Smooth muscle cell of the coronary artery (primary cell): ENCODE data around the gene FBXL12. TPM values are rescaled to one million over a fixed set of nuclear protein-coding genes. Genes with fewer than 3 reads are reported as not detected.

ENCODE experiments used
- total RNA-seq: library from RNA; depleted of rRNA; stranded (reverse); fragments of >200 nt; gene quantifications from 2 replicates; pipeline ENCODE4 v1.2.3, GENCODE V29; 2014; ENCODE audit warnings: low replicate concordance

The FBXL12 gene, protein sequence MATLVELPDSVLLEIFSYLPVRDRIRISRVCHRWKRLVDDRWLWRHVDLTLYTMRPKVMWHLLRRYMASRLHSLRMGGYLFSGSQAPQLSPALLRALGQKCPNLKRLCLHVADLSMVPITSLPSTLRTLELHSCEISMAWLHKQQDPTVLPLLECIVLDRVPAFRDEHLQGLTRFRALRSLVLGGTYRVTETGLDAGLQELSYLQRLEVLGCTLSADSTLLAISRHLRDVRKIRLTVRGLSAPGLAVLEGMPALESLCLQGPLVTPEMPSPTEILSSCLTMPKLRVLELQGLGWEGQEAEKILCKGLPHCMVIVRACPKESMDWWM
- 13.2 and 14.6 TPM in 2 replicates for total RNA-seq

DNA sequence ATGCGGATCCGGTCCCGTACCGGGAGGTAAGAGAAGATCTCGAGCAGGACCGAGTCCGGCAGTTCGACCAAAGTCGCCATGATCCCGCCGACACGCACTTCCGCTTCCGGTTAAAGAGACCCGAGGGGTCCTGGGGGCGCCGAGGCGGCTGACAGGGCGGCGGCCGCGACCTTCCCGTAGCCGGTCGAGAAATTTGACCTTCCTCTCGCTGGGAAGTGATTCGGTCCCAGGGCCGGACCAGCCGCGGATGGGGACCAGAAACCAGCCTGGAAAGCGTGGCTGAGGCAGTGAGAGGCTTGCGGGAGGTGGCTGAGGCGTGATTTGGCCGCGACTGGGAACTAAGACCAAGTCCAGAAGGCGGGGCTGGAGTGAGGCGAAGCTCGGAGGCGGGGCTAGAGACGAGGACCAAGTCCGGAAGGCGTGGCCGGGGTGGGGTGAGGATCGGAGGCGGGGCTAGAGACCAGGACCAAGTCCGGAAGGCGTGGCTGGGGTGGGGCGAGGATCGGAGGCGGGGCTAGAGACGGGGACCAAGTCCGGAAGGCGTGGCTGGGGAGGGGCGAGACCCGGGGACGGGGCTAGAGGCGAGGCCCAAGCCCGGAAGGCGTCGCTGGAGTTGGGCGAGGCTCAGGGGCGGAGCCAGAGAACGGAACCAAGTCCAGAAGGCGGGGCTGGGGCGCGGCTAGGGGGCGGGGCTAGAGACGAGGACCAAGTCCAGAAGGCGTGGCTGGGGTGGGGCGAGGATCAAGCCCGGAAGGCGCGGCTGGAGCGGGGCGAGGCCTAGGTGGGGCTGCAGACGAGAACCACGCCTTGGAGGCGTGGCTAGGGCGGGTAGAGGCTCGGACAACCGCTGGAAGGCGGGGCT, at the start of gene FBXL12:
TSS of gene FBXL12 (minus strand) at position 346 of the 862 bp plus-strand sequence. CDS start at position 80, 266 bp downstream.

DNA sequence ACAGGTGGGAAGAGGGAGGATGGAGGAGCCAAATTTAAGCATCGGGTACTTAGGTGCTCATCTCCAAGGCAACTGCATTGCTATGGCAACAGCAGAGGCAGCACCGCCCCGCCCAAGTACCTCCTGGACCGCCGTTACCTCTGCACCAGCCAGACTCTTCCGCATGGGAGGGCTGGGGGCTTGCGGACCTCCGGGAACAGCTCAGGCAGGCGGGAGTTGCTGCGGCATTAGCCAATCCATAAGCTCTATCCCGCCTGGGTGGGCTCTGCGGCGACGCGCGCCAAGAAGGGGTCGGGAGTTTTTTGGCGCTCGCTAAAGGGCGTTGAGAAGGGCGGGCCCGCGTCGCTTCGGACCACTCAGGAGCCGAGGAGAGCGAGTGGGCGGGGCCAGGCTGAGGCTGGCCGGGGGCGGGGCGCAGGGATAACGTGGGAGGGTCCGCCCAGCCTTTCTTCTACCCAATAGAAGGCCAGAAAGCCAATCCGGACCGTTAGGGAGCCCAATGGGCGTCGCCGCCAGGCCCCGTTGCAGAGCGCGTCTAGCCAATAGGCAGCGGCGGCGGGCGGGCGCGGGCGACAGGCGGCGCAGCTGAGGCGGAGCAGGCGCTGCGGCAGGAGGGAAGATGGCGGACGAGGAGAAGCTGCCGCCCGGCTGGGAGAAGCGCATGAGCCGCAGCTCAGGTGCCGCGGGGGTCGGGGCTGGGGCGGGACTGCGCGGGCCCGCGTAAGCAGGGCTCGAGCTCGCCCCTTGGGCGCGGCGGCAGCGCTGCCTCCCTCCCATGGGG, 16.0 kb upstream of the FBXL12 start, which contains the start of gene PIN1:
TSS of gene PIN1 (plus strand) at position 593 of the 781 bp plus-strand sequence. CDS start at position 620, 27 bp downstream.

DNA sequence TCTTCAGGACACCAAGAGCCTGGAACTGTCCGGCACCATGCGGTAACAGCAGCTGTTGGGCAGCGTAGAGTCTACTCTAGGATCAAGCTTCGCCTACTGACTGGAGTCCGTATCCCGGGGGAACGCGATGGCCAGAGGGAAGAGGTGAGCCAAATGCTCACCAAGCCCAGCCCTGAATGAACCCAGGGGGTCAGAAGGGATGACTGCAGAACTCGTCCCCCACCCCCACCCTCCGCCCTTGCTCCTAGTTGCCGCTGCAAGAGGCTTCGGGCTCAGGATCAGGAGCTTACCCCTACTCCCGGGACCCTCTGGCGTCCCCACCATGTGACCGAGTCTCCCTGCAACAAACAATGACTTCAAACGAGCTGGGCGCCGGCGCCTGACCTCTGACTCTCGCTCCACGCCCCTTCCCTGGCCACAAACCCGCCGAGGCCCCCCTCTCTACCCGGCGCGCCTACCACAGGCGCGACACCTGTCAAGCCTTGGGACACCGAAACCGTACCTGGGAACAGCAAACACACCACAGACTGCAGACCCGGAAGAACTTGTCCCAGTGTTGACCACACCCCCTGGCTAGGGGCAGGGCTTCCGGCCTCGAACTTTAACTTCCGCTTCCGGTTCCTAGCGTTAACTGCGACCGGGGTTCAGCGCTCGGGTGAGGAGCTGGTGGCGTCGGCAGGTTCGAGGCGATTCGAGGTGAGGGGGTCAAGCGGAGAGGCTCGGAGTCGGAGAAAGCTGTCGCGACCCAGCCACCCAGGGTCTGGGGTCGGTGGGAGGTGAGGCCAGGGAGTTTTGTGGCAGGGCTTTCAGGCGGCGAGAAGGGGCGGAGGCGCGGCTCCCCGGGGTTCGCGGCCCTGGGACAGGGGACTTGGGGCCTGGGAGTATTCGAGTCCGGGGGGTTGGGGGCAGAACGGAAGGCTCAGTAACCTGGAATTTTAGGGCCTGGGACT, 8.7 kb upstream of the FBXL12 start, which contains the start of gene UBL5:
TSS of gene UBL5 (plus strand) at position 630 of the 950 bp plus-strand sequence. CDS start 420 bp downstream, outside the sequence.

DNA sequence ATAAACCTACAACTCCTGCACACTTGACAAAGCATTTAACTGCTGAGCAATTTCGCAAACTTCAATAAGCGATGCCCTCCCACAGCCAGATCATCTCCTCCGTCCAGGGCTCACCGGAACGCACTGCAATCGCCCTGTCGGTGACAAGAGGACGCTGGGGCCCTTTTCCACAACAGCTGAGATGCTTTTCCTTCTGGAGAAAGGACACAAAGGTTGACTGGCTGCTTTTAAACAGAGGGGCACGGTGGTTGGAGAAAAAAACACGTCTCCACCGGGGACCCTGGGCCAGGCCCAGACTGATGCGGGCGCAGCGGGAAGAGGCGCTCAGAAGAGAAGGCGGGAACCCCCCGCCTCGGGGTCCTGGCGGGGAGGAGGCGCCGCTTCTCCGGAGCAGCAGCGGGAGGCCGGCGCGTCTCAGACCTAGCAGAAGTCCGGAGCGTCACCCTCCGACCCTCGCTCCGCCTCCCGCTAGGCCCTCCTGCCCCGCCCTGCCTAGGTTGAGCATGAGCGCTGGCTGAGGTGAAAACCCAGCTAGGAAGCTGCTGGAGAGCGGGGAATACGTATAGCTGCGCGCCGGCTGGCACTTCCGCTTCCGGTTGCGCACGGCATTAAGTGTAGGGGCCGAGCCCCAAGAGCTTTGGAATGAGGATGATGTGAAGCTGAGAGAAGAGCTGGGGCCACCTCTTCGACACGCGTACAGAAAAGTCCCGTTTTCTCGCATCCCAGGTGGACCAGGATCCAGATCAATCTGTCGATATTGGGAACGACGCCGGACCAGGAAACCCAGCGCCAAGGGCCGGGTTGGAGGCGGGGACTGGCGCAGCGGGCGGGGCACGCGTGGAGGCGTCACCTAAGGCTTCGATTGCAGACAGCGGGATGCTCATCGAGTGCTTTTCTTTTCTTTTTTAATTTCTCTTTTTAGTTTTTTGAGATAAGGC, 50.4 kb downstream of the FBXL12 start, which contains the start of gene ZNF846:
TSS of gene ZNF846 (minus strand) at position 564 of the 938 bp plus-strand sequence. CDS start 3,788 bp downstream, outside the sequence.

Other genes starting within 250 kb of the FBXL12 start
- gene ZNF121, start 234.6 kb downstream of the FBXL12 start, total RNA-seq, result 27.6 and 39.5 TPM in 2 replicates
- gene ZNF561, start 197.8 kb downstream of the FBXL12 start, total RNA-seq, result 41.6 and 49.4 TPM in 2 replicates
- 25.6 and 27.1 TPM in 2 replicates for gene ZNF562, start 144.0 kb downstream of the FBXL12 start, total RNA-seq
- gene ZNF846, start 50.3 kb downstream of the FBXL12 start, total RNA-seq, result 8.0 and 12.2 TPM in 2 replicates
- gene UBL5, start 8.8 kb upstream of the FBXL12 start, total RNA-seq, result 279 and 284 TPM in 2 replicates
- 54.6 and 134 TPM in 2 replicates for gene PIN1, start 16.2 kb upstream of the FBXL12 start, total RNA-seq
- gene OLFM2, start 117.4 kb upstream of the FBXL12 start, total RNA-seq, result 1.4 and 16.1 TPM in 2 replicates
- 0.38 and 4.3 TPM in 2 replicates for gene COL5A3, start 191.4 kb upstream of the FBXL12 start, total RNA-seq
- gene RDH8, start 194.4 kb upstream of the FBXL12 start, total RNA-seq, result not detected in 2 replicates